ENCODE measurements around the gene ZNF384.
"Not testable (repeated sequence)": the region's sequence is repeated elsewhere in the genome, so short reads cannot be mapped to it uniquely, and the experiment has no call there.

ZNF384 gene

DNA sequence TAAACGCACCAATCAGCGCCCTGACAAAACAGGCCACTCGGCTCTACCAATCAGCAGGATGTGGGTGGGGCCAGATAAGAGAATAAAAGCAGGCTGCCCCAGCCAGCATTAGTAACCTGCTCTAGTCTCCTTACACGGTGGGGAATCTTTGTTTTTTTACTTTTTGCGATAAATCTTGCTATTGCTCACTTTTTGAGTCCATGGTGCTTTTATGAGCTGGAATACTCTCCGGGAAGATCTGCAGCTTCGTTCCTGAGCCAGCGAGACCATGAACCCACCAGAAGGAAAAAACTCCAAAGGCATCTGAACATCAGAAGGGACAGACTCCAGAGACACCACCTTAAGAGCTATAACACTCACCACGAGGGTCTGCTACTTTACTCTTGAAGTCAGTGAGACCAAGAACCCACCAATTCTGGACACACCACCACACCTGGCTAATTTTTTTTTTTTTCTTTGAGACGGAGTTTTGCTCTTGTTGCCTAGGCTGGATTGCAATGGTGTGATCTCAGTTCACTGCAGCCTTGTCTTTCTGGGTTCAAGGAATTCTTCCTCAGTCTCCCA, 27.8 kb upstream of the ZNF384 start:
- Mint-ChIP-seq H3K36me3 (ENCODE audit: low read depth) (no peaks in the 10 kb centered on the region), H3K27me3 (ENCODE audit: low read depth) (peaks cover 9% of the 10 kb centered on the region), H3K4me1 (no peaks in the 10 kb centered on the region), H3K9me3 (no peaks in the 10 kb centered on the region), H3K4me3 (no peak overlapping the region), H3K27ac (no peak overlapping the region)
- no peak for TF ChIP-seq CTCF (IDR thresholded peaks at IDR 0.05; ENCODE audit: unreplicated experiment in 3 of 3)

DNA sequence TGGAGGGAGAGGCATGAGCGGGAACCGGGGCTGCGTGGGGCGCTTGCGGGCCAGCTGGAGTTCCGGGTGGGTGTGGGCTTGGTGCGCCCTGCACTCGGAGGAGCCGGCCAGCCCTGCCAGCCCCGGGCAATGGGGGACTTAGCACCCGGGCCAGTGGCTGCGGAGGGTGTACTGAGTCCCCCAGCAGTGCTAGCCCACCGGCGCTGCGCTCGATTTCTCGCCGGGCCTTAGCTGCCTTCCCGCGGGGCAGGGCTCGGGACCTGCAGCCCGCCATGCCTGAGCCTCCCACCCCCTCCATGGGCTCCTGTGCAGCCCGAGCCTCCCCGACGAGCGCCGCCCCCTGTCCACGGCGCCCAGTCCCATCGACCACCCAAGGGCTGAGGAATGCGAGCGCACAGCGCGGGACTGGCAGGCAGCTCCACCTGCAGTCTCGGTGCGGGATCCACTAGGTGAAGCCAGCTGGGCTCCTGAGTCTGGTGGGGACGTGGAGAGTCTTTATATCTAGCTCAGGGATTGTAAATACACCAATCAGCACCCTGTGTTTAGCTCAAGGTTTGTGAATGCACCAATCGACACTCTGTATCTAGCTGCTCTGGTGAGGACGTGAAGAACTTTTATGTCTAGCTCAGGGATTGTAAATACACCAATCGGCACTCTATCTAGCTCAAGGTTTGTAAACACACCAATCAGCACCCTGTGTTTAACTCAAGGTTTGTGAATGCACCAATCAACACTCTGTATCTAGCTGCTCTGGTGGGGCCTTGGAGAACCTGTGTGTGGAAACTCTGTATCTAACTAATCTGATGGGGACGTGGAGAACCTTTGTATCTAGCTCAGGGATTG, 27.1 kb upstream of the ZNF384 start:
- not testable (repeated sequence) for H3K27ac Mint-ChIP-seq; H3K9me3 Mint-ChIP-seq; H3K4me3 Mint-ChIP-seq; H3K36me3 Mint-ChIP-seq (ENCODE audit: low read depth); H3K4me1 Mint-ChIP-seq; H3K27me3 Mint-ChIP-seq (ENCODE audit: low read depth)

DNA sequence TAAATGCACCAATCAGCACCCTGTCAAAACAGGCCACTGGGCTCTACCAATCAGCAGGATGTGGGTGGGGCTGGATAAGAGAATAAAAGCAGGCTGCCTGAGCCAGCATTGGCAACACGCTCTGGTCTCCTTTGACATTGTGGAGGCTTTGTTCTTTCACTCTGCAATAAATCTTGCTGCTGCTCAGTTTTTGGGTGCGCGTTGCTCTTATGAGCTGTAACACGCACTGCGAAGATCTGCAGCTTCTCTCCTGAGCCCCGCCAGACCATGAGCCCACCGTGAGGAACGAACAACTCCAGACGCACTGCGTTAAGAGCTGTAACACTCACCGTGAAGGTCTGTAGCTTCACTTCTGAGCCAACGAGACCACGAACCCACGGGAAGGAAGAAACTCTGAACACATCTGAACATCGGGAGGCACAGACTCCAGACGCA, 19.8 kb upstream of the ZNF384 start:
- H3K36me3 Mint-ChIP-seq (ENCODE audit: low read depth), result no peaks in the 10 kb centered on the region
- H3K27me3 Mint-ChIP-seq (ENCODE audit: low read depth), result peaks cover 11% of the 10 kb centered on the region
- no peak overlapping the region for H3K27ac Mint-ChIP-seq
- H3K4me1 Mint-ChIP-seq, result no peaks in the 10 kb centered on the region
- H3K9me3 Mint-ChIP-seq, result no peaks in the 10 kb centered on the region
- H3K4me3 Mint-ChIP-seq, result no peak overlapping the region
- no peak for TF ChIP-seq CTCF (IDR thresholded peaks at IDR 0.05; ENCODE audit: unreplicated experiment in 3 of 3)

GRCh38 chr12:6708351-6708750, 19.2 kb upstream of the ZNF384 start:
- not testable (repeated sequence) for H3K36me3 Mint-ChIP-seq (ENCODE audit: low read depth); H3K27ac Mint-ChIP-seq; H3K4me3 Mint-ChIP-seq; H3K9me3 Mint-ChIP-seq; H3K4me1 Mint-ChIP-seq
- H3K27me3 Mint-ChIP-seq (ENCODE audit: low read depth), result peaks cover 15% of the 10 kb centered on the region

DNA sequence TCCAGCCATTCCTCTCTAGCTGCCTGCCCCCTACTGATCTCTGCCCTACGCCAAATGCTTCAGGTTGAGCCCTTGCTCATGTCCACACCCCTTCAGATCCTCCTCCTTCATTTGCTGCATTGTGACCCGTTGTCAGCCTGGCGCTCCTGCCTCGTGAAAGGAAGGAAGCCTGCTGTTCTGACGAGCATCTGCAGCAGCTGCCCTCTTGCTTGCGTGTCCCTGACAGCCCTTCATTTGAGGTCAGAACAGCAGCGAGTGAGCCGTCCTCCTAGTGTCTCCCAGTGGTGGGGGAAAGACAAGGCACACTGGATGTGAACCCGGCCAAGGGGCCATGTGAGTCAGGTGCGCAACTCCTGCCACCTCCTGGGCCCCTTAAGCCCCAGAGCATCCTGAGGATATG, 14.5 kb upstream of the ZNF384 start:
- Mint-ChIP-seq H3K36me3 (ENCODE audit: low read depth) (no peaks in the 10 kb centered on the region), H3K27me3 (ENCODE audit: low read depth) (peaks cover 46% of the 10 kb centered on the region), H3K4me3 (peak overlapping the region; percentile 41 to 67 (median 59)), H3K9me3 (no peaks in the 10 kb centered on the region), H3K4me1 (peaks cover 8% of the 10 kb centered on the region), H3K27ac (peak overlapping the region in 1 of 3 experiments; percentile 0)
- TF ChIP-seq CTCF (IDR thresholded peaks at IDR 0.05; ENCODE audit: unreplicated experiment in 3 of 3), result no peak

- Mint-ChIP-seq H3K36me3 (ENCODE audit: low read depth) (no peaks in the 10 kb centered on the region), H3K27ac (peak overlapping the region in 2 of 3 experiments; percentile 2 to 70), H3K4me1 (peaks cover 8% of the 10 kb centered on the region), H3K27me3 (ENCODE audit: low read depth) (peaks cover 55% of the 10 kb centered on the region), H3K4me3 (peak overlapping the region; percentile 79 to 86 (median 80)), H3K9me3 (no peaks in the 10 kb centered on the region)
- TF ChIP-seq CTCF (IDR thresholded peaks at IDR 0.05; ENCODE audit: unreplicated experiment in 3 of 3), result no peak
These were observed 12.0 kb upstream of the ZNF384 start for GRCh38 chr12:6701078-6701768.
